Mucosa of descending colon (tissue), 3 donors: ENCODE results near the gene CCNB1IP1. TPM values are rescaled to one million over a fixed set of nuclear protein-coding genes. Genes with fewer than 3 reads are reported as not detected.

ENCODE experiments used
- ATAC-seq: fragments of 200-7000 bp; cut with Tn5 transposase; one replicate; pipeline ENCODE4 v1.9.1; 2020; ENCODE audit warnings: mild to moderate bottlenecking, moderate library complexity
- DNase-seq, 3 donors: peaks; one replicate each; pipeline ENCODE4 v3.0.0-alpha.2; 2020
- H3K36me3 ChIP-seq: fragments of 200-600 bp; one replicate; pipeline ENCODE4 v1.8.0; 2021; ENCODE audit warnings: low read depth, mild to moderate bottlenecking
- H3K4me1 ChIP-seq: fragments of 200-600 bp; one replicate; pipeline ENCODE4 v1.8.0; 2021; ENCODE audit warnings: low read depth, mild to moderate bottlenecking
- H3K4me3 ChIP-seq: fragments of 200-600 bp; one replicate; pipeline ENCODE4 v1.8.0; 2021; ENCODE audit warnings: mild to moderate bottlenecking
- H3K9me3 ChIP-seq: fragments of 200-600 bp; one replicate; pipeline ENCODE4 v1.8.0; 2021; ENCODE audit warnings: mild to moderate bottlenecking
- intact Hi-C, 2 donors: fragments of 100-400 bp; cut with DNase I in 1 of 2; cut with micrococcal nuclease in 1 of 2; formaldehyde crosslinking; loops; one replicate each; pipeline versions ENCODE4 v1.11.0 to v1.11.1; 2022; cut with DNase I, micrococcal nuclease
- total RNA-seq, 3 donors: library from RNA; stranded (reverse); fragmentation: NEBNext Ultra II Directional in 2 of 3; extraction: Animal tissue kit (Norgen Biotek cat#: 25700) in 2 of 3; gene quantifications; one replicate each; pipeline versions ENCODE4 v1.2.1 to v1.2.4, GENCODE V29; 2021 to 2023
- TF ChIP-seq, protein P1 (sequence below): fragments of 200-600 bp; IDR thresholded peaks from one replicate; pipeline ENCODE4 v1.8.0; 2022; ENCODE audit warnings: antibody characterized with exemption, mild to moderate bottlenecking
- donor health status: DM: no; HTN: no; CAD: no; lungs with moderate emphysema.
- donor health status: DM: no; HTN: no; CAD: no.
- donor health status: DM: no; HTN: yes; CAD: no.

Gene CCNB1IP1
- total RNA-seq, 3 donors from 2014 or later, result 27.6 to 36.0 (median 28.0) TPM

DNA sequence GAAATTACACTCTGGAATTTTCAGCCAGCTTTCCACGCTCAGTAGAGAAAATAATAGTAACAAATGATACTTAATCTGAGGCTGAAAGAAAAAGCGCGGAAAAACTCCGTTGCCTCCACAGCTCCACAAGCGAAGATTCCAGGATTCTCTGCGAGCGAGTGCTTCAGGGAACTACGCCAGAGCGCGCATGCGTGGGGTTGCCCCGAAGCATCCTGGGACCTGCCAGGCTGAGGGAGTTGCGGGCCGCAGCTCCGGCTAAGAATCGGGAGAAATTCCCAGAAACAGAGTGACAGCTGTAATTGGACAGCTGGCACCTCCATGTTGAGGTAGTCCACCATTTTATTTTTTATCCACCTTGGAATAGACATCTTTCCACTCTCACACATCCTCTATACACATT is 15.4 kb downstream of the CCNB1IP1 start:
- H3K4me3 ChIP-seq, result no peak overlapping the region
- TF ChIP-seq, protein P1, sequence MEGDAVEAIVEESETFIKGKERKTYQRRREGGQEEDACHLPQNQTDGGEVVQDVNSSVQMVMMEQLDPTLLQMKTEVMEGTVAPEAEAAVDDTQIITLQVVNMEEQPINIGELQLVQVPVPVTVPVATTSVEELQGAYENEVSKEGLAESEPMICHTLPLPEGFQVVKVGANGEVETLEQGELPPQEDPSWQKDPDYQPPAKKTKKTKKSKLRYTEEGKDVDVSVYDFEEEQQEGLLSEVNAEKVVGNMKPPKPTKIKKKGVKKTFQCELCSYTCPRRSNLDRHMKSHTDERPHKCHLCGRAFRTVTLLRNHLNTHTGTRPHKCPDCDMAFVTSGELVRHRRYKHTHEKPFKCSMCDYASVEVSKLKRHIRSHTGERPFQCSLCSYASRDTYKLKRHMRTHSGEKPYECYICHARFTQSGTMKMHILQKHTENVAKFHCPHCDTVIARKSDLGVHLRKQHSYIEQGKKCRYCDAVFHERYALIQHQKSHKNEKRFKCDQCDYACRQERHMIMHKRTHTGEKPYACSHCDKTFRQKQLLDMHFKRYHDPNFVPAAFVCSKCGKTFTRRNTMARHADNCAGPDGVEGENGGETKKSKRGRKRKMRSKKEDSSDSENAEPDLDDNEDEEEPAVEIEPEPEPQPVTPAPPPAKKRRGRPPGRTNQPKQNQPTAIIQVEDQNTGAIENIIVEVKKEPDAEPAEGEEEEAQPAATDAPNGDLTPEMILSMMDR, result no peak
- DNase-seq (no peak), ATAC-seq (no peak)
- no peaks in the 10 kb centered on the region for H3K4me1 ChIP-seq
- intact Hi-C loops, result no loop called here
- no peaks in the 10 kb centered on the region for H3K36me3 ChIP-seq
- H3K9me3 ChIP-seq, result no peaks in the 10 kb centered on the region

DNA sequence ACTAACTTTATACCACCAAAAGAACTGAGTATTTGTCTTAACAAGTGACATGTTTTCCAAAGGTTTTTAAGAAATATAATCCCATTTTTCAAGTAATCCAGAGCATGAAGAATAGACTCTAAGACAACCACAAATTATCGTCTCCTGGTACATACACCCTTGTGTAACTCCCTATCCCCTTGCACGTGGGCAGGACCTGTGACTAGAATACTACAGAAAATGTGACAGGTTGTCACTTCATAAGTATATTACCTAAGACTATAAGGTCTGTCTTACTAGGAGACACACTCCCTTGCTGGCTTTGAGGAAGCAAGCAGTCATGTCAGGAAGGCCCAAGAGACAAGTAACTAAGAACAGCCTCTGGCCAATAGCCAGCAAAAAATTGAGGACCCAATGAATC is 19.1 kb downstream of the CCNB1IP1 start:
- no peak for DNase-seq
- TF ChIP-seq, protein P1, result no peak
- H3K36me3 ChIP-seq, result no peaks in the 10 kb centered on the region
- no peaks in the 10 kb centered on the region for H3K4me1 ChIP-seq
- intact Hi-C loops, result no loop called here
- H3K4me3 ChIP-seq, result no peak overlapping the region
- ATAC-seq, result no peak
- H3K9me3 ChIP-seq, result no peaks in the 10 kb centered on the region

DNA sequence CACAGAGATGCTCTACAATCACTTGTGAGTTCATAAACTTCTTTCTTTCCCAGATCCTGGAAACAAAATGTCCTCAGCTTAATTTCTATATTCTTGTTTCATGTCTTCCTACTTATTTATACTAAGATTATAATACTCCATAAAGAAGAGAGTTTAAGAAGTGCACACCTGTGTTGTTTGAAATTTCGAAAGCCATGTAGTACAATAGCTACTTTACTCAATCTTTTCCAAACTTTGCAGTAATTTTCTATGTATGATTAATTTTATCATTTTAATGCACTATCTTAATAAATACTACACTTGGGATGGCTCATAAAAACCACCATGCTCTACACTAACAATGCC is 27.0 kb downstream of the CCNB1IP1 start:
- no peak for ATAC-seq

DNA sequence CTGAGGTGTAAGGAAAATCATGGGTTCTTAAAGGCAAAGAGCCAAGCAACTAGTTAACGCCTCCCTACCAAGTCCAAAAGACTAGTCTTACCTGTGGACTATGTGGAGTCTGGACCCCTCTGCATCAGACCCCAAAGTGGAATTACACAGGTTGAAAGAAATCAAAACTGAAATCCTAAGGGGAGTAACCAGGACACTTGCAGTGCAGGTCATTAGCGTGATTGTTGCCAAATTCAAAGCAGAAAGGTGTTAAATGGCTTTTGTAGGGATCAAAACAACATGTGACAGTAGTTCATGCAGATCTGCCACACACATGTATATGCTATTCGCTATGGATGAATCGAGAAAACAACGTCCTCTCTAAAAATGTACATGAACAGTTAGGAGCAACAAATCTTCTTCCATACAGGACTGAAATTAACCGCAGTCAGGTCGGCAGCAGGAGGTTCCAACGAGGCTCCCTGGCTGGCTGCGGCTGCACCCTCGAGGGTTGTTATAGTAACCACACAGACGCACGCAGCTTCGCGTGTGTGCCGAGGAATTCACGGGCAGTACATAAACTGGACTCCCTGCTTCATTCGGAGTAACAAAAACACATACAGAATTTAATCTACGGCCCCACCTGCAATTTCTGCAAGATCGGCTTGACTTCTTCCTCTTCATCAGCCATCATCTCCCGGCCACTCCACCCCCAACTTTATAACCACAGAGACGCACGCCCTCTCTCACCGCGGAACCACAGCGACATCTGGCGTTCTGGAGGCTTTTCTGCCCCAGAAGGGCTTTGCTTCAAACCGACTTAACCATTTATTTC is 27.6 kb downstream of the CCNB1IP1 start, which contains the start of gene TTC5:
TSS of gene TTC5 (minus strand) at position 687 of the 814 bp plus-strand sequence. CDS start at position 673, 14 bp downstream.
- ATAC-seq, result peak; percentile 100
- intact Hi-C loops, result no loop called here

More for the DNA sequence above, 27.0 kb downstream of the CCNB1IP1 start:
- intact Hi-C loops, result no loop called here
- TF ChIP-seq, protein P1, result no peak
- Histone ChIP-seq H3K4me1 (no peaks in the 10 kb centered on the region), H3K36me3 (no peaks in the 10 kb centered on the region), H3K9me3 (no peaks in the 10 kb centered on the region), H3K4me3 (no peak overlapping the region)
- DNase-seq, result no peak

DNA sequence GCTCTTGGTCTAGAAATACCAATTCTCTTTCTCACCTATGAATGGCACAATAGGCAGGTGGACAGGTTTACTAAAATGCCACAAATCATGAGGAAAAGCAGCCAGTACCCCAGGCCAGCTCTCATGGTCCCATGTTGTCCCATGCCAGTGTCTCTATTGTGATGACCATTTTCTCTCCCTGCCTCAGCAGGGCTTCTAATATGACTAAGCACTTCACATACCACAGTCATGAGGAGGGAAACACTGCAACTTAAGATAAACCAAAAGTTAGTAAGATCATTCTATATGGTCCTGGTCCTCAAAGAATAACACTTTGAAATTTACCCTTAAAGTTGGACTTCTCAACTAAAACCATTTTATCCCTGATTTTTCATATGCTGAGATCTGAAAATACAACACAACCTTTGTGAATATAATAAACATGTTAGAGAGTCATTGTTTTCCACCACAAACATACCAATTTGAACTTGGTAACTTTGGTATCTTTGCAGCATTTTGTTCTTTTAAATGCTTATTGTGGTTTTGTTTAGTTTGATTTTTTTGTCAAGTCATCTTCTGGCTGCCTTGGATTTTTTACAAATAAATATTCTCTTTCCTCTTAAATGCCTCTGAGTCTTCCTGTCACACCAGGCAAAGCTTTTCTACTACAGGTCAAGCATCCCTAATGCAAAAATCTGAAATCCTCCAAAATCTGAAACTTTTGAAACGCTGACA is 30.9 kb downstream of the CCNB1IP1 start:
- intact Hi-C loops, result no loop called here
- ATAC-seq (no peak), DNase-seq (no peak)
- TF ChIP-seq, protein P1, result no peak
- Histone ChIP-seq H3K4me3 (no peak overlapping the region), H3K36me3 (no peaks in the 10 kb centered on the region), H3K4me1 (no peaks in the 10 kb centered on the region), H3K9me3 (no peaks in the 10 kb centered on the region)

More for the DNA sequence above, 27.6 kb downstream of the CCNB1IP1 start, which contains the start of gene TTC5:
- H3K4me1 ChIP-seq, result no peaks in the 10 kb centered on the region
- DNase-seq, result peak; percentile 84 to 93 (median 91)
- H3K9me3 ChIP-seq, result no peaks in the 10 kb centered on the region
- H3K36me3 ChIP-seq, result no peaks in the 10 kb centered on the region
- TF ChIP-seq, protein P1, result peak; percentile 73
- peak within 1 kb of the TSS; percentile 47 for H3K4me3 ChIP-seq
